IPS-18a (cell line): ENCODE data around the gene LIAS.
"Not testable (repeated sequence)": the region's sequence is repeated elsewhere in the genome, so short reads cannot be mapped to it uniquely, and the experiment has no call there.

ENCODE experiments used
- H3K27ac ChIP-seq: one replicate; pipeline ENCODE4 v1.5.1; 2013; ENCODE audit warnings: low read length
- H3K27me3 ChIP-seq: one replicate; pipeline ENCODE4 v1.6.1; 2013; ENCODE audit warnings: mild to moderate bottlenecking, low read length; ENCODE audit not compliant: control insufficient read depth, insufficient read depth
- H3K36me3 ChIP-seq: one replicate; pipeline ENCODE4 v1.6.1; 2013; ENCODE audit warnings: low read depth, low read length; ENCODE audit not compliant: control insufficient read depth
- H3K4me1 ChIP-seq: one replicate; pipeline ENCODE4 v1.6.1; 2013; ENCODE audit warnings: low read depth, low read length; ENCODE audit not compliant: control insufficient read depth
- H3K4me3 ChIP-seq: one replicate; pipeline ENCODE4 v1.5.1; 2013; ENCODE audit warnings: low read length
- H3K9ac ChIP-seq: one replicate; pipeline ENCODE4 v1.6.1; 2013; ENCODE audit warnings: mild to moderate bottlenecking, low read length, moderate library complexity
- H3K9me3 ChIP-seq: one replicate; pipeline ENCODE4 v1.6.1; 2013; ENCODE audit warnings: low read depth, low read length; ENCODE audit not compliant: control insufficient read depth

The LIAS gene

DNA sequence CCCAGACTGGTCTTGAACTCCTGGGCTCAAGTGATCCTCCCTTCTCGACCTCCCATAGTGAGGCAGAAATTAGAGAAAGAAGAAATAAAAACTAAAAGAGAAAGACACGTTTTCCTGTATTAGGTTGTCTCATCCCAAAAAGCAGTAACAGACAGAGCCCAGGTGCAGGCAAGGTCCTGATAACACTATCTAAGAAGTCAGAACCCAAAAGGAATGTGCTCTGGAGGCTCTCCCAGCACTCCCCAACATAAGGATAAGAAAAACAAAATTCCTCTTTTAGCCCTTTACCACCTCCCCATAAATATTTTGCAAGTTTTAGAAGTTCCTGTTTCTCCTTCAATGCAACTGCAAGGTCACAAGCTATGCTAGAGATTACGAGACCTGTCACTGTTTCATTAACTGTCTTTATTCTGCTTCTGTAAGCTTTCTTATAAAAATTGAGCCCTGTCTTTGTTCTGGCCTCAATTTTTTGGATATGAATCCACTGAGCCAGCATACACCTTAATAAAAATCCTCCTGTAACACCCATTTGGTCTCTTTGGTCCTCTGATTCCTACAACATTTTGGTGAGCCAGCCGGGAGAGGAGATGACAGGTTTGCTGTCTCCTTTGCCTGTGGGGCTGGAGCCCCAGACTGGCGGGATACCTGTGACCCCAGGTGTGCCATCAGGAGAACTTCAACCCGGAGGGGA lies 25.9 kb downstream of the LIAS start:
- H3K36me3 ChIP-seq, result no peaks in the 10 kb centered on the region
- H3K4me1 ChIP-seq, result no peaks in the 10 kb centered on the region
- no peak overlapping the region for H3K9ac ChIP-seq
- H3K4me3 ChIP-seq, result no peak overlapping the region
- H3K27me3 ChIP-seq, result no peaks in the 10 kb centered on the region
- H3K9me3 ChIP-seq, result no peaks in the 10 kb centered on the region
- H3K27ac ChIP-seq, result no peak overlapping the region

DNA sequence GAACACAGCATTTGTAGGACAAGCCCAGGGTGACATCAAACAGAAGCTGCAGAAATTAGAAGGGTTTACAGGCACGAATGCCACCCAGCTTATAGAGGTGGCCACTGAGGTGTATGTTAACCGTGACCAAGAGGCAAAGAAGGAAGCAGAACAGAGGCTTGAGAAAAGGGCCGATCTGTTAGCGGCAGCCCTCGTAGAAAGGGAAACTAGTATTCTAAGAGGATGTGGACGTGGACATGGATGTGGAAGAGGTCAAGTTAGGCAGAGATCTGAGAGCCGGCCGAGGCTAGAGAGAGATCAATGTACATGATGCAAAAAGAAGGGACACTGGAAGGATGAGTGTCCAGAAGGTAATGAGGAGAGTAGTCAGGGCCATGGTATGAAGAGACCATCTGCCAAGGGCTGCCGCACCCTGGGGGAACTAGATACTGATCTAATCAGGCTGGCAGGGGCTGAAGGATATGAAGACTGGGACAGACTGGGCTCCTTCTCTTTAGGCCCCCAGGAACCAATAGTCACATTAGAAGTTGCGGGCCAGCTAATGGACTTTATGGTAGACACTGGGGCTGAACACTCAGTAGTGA lies 27.5 kb downstream of the LIAS start:
- no peak overlapping the region for H3K27ac ChIP-seq
- no peaks in the 10 kb centered on the region for H3K9me3 ChIP-seq
- H3K9ac ChIP-seq, result no peak overlapping the region
- no peaks in the 10 kb centered on the region for H3K36me3 ChIP-seq
- no peaks in the 10 kb centered on the region for H3K27me3 ChIP-seq
- no peaks in the 10 kb centered on the region for H3K4me1 ChIP-seq
- H3K4me3 ChIP-seq, result no peak overlapping the region

DNA sequence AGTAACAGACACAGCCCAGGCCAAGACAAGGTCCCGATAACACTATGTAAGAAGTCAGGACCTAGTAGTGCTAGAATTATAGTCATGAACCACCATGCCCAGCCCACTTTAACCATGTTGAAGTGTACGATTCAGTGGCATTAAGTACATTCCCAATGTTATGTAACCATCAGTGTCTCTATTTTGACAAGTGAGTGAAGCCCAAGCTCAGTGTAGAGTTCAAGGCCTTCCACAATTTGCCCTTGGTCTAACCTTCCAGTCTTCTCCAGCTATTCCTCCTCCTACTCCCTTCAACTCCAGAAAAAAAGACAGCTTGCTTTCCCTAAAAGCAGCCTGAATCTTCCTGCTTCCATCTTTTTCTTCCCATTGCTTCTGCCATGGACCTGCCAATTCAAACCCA lies 31.5 kb downstream of the LIAS start:
- Histone ChIP-seq H3K4me1 (no peaks in the 10 kb centered on the region), H3K4me3 (no peak overlapping the region), H3K27ac (no peak overlapping the region), H3K36me3 (no peaks in the 10 kb centered on the region), H3K9me3 (no peaks in the 10 kb centered on the region), H3K27me3 (no peaks in the 10 kb centered on the region), H3K9ac (no peak overlapping the region)

DNA sequence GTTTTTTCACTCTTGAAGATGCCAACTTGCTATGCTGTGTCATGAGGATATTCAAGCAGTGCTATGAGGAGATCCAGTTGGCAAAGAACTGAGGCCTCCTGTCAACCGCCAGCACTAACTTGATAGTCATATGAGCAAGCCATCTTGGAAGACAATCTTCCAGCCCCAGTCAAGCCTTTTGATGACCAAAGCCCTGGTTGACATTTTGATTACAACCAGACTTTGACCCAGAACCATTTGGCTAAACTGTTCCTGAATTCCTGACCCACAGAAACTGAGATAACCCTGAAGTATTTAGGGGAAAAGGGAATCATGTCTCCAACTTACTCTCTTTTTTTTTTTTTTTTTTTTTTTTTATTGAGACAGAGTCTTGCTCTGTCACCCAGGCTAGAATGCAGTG lies 35.5 kb downstream of the LIAS start:
- no peak overlapping the region for H3K27ac ChIP-seq
- H3K36me3 ChIP-seq, result peaks cover 3% of the 10 kb centered on the region
- no peaks in the 10 kb centered on the region for H3K27me3 ChIP-seq
- no peak overlapping the region for H3K4me3 ChIP-seq
- H3K9ac ChIP-seq, result no peak overlapping the region
- no peaks in the 10 kb centered on the region for H3K9me3 ChIP-seq
- H3K4me1 ChIP-seq, result no peaks in the 10 kb centered on the region

DNA sequence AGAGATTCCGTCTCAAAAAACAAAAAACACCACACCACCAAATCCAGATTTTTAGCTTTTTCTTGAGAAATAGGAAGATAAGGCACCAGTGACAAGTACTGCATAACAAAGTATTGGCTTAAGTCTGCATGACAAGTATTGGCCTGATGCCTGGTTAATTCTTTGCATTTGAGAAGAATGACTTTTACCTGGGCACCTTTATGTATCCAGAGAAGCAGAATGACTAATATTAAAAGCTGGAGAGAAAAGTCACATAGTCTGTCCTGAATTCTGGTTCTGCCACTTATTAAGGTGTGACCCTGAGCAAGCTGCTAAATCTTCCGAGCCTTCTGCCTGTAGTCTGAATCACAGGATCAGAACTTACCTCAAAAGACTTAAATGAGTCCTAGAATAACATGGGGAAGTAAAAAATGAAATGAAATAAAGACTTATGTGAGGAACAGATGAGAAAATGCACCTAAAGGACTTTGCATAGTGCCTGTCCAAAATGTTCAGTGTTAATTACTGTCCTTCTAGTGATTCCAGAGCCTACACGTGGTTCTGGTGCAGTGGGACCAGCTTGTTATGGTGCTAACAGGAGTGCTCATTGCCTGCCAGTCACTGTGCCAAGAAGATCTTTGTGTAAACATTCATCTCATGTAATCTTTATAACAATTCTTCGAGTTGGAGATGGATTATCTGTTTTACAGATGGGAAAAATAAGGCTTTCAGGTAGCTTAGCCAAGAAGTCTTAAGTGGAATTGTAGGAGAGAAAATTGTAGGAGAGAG lies 36.8 kb downstream of the LIAS start:
- Histone ChIP-seq H3K36me3 (peaks cover 6% of the 10 kb centered on the region), H3K9ac (no peak overlapping the region), H3K27me3 (no peaks in the 10 kb centered on the region), H3K4me3 (no peak overlapping the region), H3K27ac (no peak overlapping the region), H3K4me1 (no peaks in the 10 kb centered on the region), H3K9me3 (no peaks in the 10 kb centered on the region)

DNA sequence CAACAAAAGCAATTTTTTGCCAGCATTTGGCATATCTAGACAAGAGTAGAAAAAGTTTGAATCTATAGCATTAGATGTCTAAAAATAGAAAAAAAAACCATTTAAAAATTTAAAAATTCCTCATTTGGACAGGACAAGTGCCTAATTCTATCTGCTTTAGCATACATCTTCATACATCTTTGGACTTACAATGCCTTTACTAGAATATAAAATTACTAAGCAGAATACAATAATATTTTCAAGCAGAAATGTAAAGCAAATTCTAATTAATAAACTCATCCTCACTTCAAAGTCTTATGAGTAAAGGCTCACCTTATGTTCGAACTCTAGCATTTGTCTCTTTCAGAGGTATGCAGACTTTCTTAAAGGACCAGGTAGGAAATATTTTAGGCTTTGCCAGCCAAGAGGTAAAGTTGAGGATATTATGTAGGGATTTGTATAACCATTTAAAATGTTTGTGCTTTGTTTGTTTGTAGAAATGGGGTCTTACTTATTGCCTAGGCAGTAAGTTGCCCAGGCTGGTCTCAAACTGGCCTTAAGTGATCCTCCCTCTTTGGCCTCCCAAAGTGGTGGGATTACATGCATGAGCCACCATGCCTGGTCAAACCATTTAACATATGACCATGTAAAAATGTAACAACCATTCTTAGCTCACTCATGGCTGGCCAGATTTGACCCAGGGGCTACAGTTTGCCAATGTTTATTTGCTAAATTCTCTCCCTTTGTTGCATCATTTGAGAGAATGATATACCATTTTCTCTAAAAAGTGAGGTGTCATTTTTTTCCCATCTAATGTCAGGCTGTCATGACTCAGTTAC lies 39.3 kb downstream of the LIAS start:
- Histone ChIP-seq H3K36me3 (peaks cover 18% of the 10 kb centered on the region), H3K27me3 (no peaks in the 10 kb centered on the region), H3K9me3 (no peaks in the 10 kb centered on the region), H3K9ac (no peak overlapping the region), H3K4me1 (no peaks in the 10 kb centered on the region), H3K27ac (no peak overlapping the region), H3K4me3 (no peak overlapping the region)

DNA sequence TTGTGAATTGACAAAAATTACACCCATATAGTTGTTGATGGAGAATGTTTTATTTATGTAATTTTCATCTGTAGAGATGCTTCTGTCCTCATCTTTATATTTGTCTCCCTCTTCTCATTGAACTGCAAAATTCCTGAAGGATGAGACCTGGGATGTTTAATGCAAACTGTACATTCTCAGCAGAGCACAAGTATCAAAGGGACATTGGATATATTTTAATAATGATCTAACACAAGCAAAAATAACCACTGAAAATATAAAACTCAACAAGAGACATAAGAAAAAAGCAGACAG lies 39.8 kb downstream of the LIAS start:
- Histone ChIP-seq H3K9ac (no peak overlapping the region), H3K36me3 (peaks cover 24% of the 10 kb centered on the region), H3K27ac (no peak overlapping the region)

DNA sequence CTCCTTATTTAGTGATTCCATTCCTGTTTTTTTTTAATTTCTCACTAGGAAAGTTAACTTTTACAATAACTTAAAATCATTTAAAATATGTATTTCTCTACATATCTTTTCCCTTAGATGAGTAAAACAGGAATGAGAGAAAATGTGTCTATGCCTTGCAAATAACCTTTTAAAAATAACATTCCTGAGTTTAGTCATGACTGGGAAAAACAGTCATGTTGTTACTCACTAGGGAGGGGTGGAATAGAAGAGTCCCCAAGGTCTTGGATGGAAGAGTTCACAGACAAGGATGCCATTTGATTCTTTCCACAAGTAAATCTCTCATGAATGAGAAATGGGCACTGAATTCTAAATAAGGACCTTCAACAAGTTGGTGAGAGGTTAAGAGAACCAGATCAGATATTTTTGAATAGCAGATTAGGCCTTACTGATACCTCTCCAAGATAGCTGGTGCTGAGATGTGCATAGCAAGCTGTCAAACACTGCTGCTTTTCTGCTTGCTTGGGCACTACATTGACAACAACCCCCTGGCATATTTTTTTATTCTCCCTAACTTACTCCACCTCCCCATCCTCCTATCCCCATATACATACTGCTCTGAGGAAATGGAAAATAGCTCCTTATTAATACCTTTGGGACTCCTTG lies 43.3 kb downstream of the LIAS start:
- no peaks in the 10 kb centered on the region for H3K27me3 ChIP-seq
- no peak overlapping the region for H3K27ac ChIP-seq
- H3K4me1 ChIP-seq, result no peaks in the 10 kb centered on the region
- no peaks in the 10 kb centered on the region for H3K9me3 ChIP-seq
- H3K9ac ChIP-seq, result no peak overlapping the region
- H3K4me3 ChIP-seq, result no peak overlapping the region
- H3K36me3 ChIP-seq, result peaks cover 58% of the 10 kb centered on the region

More for the DNA sequence above, 39.8 kb downstream of the LIAS start:
- H3K27me3 ChIP-seq, result no peaks in the 10 kb centered on the region
- H3K4me3 ChIP-seq, result no peak overlapping the region
- H3K4me1 ChIP-seq, result no peaks in the 10 kb centered on the region
- no peaks in the 10 kb centered on the region for H3K9me3 ChIP-seq

DNA sequence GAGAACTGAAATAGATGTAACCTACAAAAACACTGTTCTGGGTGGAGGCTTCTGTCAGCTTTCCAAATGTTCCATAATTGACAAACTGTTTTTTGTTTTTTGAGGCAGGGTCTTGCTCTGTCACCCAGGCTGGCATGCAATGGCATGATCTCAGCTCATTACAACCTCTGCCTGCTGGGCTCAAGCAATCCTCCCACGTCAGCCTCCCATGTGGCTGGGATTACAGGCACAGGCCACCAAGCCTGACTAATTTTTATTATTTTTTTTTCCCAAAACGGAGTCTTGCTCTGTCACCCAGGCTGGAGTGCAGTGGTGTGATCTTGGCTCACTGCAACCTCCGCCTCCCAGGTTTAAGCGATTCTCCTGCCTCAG lies 43.8 kb downstream of the LIAS start:
- H3K27me3 ChIP-seq, H3K27ac ChIP-seq, H3K9ac ChIP-seq, H3K9me3 ChIP-seq, H3K4me1 ChIP-seq, H3K4me3 ChIP-seq: not testable (repeated sequence)
- peaks cover 63% of the 10 kb centered on the region for H3K36me3 ChIP-seq

DNA sequence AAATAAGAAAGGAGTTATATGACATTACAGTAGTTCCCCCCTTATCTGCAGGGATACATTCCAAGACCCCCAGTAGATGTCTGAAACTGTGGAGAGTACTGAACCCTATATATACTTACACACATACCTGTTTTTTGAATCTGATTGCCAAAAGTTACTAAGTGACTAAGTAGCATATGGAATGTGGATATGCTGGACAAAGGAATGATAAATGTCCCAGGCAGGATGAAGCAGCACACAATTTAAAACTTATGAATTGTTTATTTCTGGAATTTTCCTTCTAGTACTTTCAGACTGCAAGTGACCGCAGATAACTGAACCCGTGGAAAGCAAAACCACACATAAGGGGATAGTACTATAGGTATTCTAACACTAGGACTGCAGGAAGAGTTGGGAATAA lies 45.7 kb downstream of the LIAS start:
- Histone ChIP-seq H3K9ac (no peak overlapping the region), H3K4me1 (no peaks in the 10 kb centered on the region), H3K4me3 (no peak overlapping the region), H3K27me3 (no peaks in the 10 kb centered on the region), H3K9me3 (no peaks in the 10 kb centered on the region), H3K27ac (no peak overlapping the region), H3K36me3 (peaks cover 77% of the 10 kb centered on the region)

DNA sequence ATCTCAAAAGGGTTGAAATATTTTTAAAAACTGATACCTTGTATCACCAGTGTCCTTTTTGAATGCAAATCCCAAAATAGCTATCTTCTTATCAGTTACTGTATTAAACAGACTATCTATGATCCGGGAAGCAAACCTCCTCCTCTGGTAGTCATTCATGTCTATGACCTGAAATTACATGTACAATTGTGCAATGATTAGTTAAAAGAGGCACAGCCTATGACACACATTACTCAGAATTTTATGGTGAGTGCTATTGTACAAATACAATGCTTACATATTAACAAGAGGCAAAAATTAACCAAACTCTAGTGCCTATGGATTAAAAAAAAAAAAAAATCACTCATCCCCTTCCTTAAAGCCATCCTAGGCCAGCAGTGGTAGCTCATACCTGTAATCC lies 46.7 kb downstream of the LIAS start:
- Histone ChIP-seq H3K4me3 (no peak overlapping the region), H3K4me1 (no peaks in the 10 kb centered on the region), H3K27me3 (no peaks in the 10 kb centered on the region), H3K27ac (no peak overlapping the region), H3K36me3 (peaks cover 86% of the 10 kb centered on the region), H3K9ac (no peak overlapping the region), H3K9me3 (no peaks in the 10 kb centered on the region)
